Neuron (in vitro differentiated cells): ENCODE data around the gene PRKACA.
"Not testable (repeated sequence)": the region's sequence is repeated elsewhere in the genome, so short reads cannot be mapped to it uniquely, and the experiment has no call there.

Experiments used
- H2AFZ ChIP-seq: one replicate; pipeline ENCODE4 v1.6.1; 2013; ENCODE audit warnings: low read depth, mild to moderate bottlenecking, inconsistent platforms, low read length, moderate library complexity
- H3K27me3 ChIP-seq: one replicate; pipeline ENCODE4 v1.6.1; 2013; ENCODE audit warnings: low read length; ENCODE audit not compliant: insufficient read depth
- H3K36me3 ChIP-seq: one replicate; pipeline ENCODE4 v1.6.1; 2013; ENCODE audit warnings: low read length; ENCODE audit not compliant: insufficient read depth
- H3K4me1 ChIP-seq: one replicate; pipeline ENCODE4 v1.6.1; 2013; ENCODE audit warnings: low read length; ENCODE audit not compliant: insufficient read depth
- H3K4me3 ChIP-seq: 2 replicates; pipeline ENCODE4 v1.5.1; 2013; ENCODE audit warnings: mild to moderate bottlenecking, low read length, moderate library complexity
- H3K9me3 ChIP-seq: one replicate; pipeline ENCODE4 v1.6.1; 2013; ENCODE audit warnings: low read length

Gene PRKACA

DNA sequence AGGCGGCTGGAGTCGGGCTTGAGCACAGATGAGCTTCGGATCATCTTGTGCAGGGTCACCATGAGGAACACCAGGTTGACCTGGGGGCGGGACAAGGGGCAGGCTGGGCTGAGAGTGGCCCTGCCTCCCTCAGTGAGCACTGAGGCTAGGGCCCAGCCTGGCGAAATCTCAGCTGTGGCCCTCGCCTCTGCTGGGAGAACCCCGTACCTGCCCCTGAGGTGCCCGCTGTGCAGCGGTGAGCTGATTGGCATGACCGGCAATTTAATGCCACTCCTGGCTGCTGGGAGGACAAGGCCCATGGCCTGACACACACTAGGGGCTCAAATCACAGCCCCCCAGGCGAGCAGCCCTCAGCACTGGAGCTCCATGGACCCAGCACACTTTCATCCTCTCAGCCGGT, 38.6 kb upstream of the PRKACA start:
- Histone ChIP-seq H3K9me3 (no peaks in the 10 kb centered on the region), H3K4me1 (no peaks in the 10 kb centered on the region), H3K27me3 (no peaks in the 10 kb centered on the region), H3K4me3 (no peak overlapping the region), H3K36me3 (peaks cover 54% of the 10 kb centered on the region), H2AFZ (no peak overlapping the region)

DNA sequence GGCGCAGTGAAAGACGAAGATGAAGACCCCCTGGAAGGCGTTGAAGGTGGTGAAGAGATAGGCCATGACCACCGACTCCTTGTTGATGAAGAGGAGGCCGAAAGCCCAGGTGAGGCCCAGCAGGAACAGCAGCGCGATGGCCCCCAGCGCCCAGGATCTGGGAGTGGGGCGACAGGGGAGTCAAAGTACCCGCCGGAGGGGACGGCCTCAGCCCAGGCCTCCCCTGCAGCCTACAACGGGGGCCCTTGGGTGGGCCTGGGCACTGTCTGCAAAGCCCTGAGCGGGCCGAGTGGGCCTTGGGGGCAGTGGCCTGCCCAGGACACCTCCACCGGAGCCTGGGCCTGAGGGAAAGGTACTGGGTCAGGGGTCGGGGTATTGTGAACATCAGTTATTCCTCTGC, 37.8 kb upstream of the PRKACA start:
- no peak overlapping the region for H2AFZ ChIP-seq
- peaks cover 54% of the 10 kb centered on the region for H3K36me3 ChIP-seq
- H3K4me1 ChIP-seq: no peaks in the 10 kb centered on the region
- no peaks in the 10 kb centered on the region for H3K9me3 ChIP-seq
- no peaks in the 10 kb centered on the region for H3K27me3 ChIP-seq
- H3K4me3 ChIP-seq: no peak overlapping the region

- peaks cover 44% of the 10 kb centered on the region for H3K36me3 ChIP-seq
- H3K4me3 ChIP-seq: no peak overlapping the region
Measured at GRCh38 chr19:14152713-14153112, 35.2 kb upstream of the PRKACA start.

GRCh38 chr19:14150770-14151661, 33.5 kb upstream of the PRKACA start:
- H2AFZ ChIP-seq: no peak overlapping the region
- H3K4me1 ChIP-seq: peaks cover 19% of the 10 kb centered on the region
- H3K4me3 ChIP-seq: no peak overlapping the region
- H3K36me3 ChIP-seq: peaks cover 28% of the 10 kb centered on the region
- H3K27me3 ChIP-seq: no peaks in the 10 kb centered on the region
- H3K9me3 ChIP-seq: no peaks in the 10 kb centered on the region

More at GRCh38 chr19:14152713-14153112, 35.2 kb upstream of the PRKACA start:
- Histone ChIP-seq H3K9me3 (no peaks in the 10 kb centered on the region), H3K4me1 (peaks cover 19% of the 10 kb centered on the region), H3K27me3 (no peaks in the 10 kb centered on the region), H2AFZ (no peak overlapping the region)

DNA sequence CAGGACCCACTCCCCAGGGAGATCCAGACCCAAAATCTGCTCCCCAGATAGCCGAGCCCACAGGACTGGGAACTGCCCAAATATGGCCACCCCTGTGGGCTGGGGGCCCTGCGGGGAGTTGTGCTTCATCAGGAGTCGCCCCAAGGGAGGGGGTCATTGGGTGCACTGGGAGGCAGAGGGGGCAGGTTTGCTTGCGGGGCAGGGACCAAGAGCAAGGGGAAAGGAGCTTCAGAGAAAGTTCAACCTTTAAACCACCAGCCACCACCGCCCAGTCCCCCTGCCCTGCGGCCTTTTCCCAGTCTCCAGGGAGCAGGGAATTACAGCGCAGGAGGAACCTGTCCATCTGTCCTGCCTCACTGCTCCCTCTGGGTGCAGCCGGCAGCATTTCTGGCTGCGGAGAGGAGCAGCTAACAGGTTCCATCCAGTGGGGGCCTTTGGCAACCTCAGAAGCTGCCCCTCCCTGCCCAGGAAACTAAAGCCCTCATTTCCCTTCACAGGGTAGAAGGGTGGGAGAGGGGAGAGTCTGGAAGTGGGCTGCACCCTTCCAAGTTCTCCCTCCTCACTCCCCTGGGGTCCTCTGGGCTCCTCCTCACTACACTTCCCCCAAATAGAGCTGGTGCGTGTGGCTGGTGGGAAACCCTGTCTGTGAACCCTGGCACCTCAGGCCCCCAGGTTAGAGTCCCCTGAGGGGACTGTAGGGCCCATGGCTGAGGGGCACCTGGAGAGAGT, 32.6 kb upstream of the PRKACA start:
- peaks cover 23% of the 10 kb centered on the region for H3K36me3 ChIP-seq
- peaks cover 19% of the 10 kb centered on the region for H3K4me1 ChIP-seq
- H3K9me3 ChIP-seq: no peaks in the 10 kb centered on the region
- H3K27me3 ChIP-seq: no peaks in the 10 kb centered on the region
- no peak overlapping the region for H2AFZ ChIP-seq
- no peak overlapping the region for H3K4me3 ChIP-seq

DNA sequence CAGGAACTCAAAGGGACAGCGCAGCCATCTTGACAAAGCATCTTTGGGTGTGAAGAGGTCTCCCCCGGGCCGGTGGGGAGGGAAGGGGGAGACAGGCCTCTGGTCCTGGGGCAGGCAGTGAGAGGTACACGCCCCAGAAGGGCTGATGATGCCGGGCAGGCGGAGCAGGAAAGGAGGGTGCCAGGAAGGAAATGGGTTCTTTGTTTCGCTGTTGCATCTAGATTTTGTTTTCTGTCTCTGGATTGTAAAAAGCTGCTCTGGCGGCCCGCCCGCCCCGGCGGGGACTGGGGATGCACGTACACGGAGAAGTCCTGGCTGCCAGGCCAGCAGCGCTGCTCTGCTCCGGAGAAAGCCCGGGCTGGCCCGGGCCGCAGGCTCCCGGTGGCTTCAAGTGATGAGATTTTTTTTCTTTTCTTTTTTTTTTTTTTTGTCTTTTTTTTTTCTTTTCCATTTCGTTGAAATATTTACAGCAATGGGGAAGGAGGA, 32.0 kb upstream of the PRKACA start:
- no peak overlapping the region for H3K4me3 ChIP-seq
- no peaks in the 10 kb centered on the region for H3K27me3 ChIP-seq
- H3K9me3 ChIP-seq: no peaks in the 10 kb centered on the region
- no peak overlapping the region for H2AFZ ChIP-seq
- H3K4me1 ChIP-seq: peaks cover 19% of the 10 kb centered on the region
- H3K36me3 ChIP-seq: peaks cover 18% of the 10 kb centered on the region

DNA sequence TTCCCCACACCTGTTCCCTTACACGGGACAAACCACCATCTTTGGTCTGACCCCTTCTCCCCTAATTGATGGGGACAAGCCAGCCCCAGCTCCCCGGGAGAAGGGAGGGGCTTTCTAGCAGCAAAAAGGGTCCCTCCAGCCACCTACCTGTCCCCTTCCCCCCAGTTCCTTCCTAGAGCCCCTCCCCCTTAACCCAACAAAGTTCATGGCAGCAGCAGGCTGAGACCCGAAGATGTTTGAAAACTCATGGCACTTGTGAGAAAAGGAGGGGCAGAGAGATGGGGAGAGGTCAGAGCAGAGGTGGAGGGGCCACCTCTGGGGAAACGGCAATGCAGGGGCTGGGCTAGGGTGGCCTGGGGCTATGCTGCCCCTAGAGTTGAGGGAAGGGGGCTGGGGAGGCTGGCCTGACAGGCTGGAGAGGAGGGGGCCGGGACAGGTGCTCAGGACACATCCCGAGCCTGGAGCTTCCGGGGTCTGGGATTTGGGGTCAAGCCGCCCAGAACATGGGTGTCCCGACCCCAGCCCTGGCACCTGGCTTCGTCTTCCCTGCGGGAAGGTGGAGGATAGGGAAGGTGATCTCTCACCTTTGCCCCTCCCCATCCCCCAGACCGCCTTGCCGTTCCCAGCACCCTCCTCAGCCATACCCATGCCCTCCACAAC, 31.3 kb upstream of the PRKACA start:
- no peak overlapping the region for H2AFZ ChIP-seq
- no peaks in the 10 kb centered on the region for H3K9me3 ChIP-seq
- H3K27me3 ChIP-seq: no peaks in the 10 kb centered on the region
- H3K36me3 ChIP-seq: peaks cover 16% of the 10 kb centered on the region
- H3K4me1 ChIP-seq: peaks cover 19% of the 10 kb centered on the region
- H3K4me3 ChIP-seq: no peak overlapping the region

- Histone ChIP-seq H3K4me1 (peaks cover 19% of the 10 kb centered on the region), H3K36me3 (peaks cover 15% of the 10 kb centered on the region), H3K27me3 (no peaks in the 10 kb centered on the region), H3K4me3 (no peak overlapping the region), H3K9me3 (no peaks in the 10 kb centered on the region), H2AFZ (no peak overlapping the region)
Measured at GRCh38 chr19:14147797-14148605, 30.4 kb upstream of the PRKACA start.

GRCh38 chr19:14146789-14147216, 29.2 kb upstream of the PRKACA start:
- H3K27me3 ChIP-seq: no peaks in the 10 kb centered on the region
- no peaks in the 10 kb centered on the region for H3K9me3 ChIP-seq
- no peak overlapping the region for H3K4me3 ChIP-seq
- peaks cover 19% of the 10 kb centered on the region for H3K4me1 ChIP-seq
- no peak overlapping the region for H2AFZ ChIP-seq
- H3K36me3 ChIP-seq: peaks cover 4% of the 10 kb centered on the region

- H3K4me1 ChIP-seq: peaks cover 19% of the 10 kb centered on the region
- not testable (repeated sequence) for H3K36me3 ChIP-seq, H3K9me3 ChIP-seq, H3K4me3 ChIP-seq, H3K27me3 ChIP-seq, H2AFZ ChIP-seq
Measured at GRCh38 chr19:14146169-14146568, 28.6 kb upstream of the PRKACA start.

DNA sequence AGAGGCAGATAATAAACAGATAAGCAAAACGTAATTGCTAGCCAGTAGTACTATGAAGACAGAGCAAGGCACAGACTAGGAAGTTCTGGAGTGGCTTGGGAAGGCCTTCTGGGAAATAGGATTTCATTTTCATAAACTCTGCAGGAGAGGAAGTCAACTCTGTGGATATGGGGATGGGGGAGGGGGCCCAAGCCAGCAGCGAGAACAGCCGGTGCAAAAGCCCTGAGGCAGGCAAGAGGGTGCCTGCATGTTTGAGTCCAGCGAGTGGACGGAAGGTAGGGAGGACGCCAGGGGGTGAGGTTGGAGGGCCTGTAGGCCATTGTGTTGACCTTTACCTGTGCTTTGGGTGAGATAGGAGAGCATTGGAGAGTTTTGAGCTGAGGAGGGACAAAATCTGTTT, 27.8 kb upstream of the PRKACA start:
- Histone ChIP-seq H3K4me3 (no peak overlapping the region), H3K4me1 (peaks cover 19% of the 10 kb centered on the region), H3K36me3 (no peaks in the 10 kb centered on the region), H3K27me3 (no peaks in the 10 kb centered on the region), H2AFZ (no peak overlapping the region), H3K9me3 (no peaks in the 10 kb centered on the region)
